HG03175 (cell line): ENCODE measurements around the gene ADAMTS7.
"Not testable (repeated sequence)": the region's sequence is repeated elsewhere in the genome, so short reads cannot be mapped to it uniquely, and the experiment has no call there.

ENCODE experiments used
- ATAC-seq: cut with Tn5 transposase; IDR thresholded peaks from one replicate; pipeline ENCODE4 v1.9.1; 2021; ENCODE audit warnings: mild to moderate bottlenecking, moderate library complexity; ENCODE audit not compliant: unreplicated experiment

ADAMTS7 gene, protein sequence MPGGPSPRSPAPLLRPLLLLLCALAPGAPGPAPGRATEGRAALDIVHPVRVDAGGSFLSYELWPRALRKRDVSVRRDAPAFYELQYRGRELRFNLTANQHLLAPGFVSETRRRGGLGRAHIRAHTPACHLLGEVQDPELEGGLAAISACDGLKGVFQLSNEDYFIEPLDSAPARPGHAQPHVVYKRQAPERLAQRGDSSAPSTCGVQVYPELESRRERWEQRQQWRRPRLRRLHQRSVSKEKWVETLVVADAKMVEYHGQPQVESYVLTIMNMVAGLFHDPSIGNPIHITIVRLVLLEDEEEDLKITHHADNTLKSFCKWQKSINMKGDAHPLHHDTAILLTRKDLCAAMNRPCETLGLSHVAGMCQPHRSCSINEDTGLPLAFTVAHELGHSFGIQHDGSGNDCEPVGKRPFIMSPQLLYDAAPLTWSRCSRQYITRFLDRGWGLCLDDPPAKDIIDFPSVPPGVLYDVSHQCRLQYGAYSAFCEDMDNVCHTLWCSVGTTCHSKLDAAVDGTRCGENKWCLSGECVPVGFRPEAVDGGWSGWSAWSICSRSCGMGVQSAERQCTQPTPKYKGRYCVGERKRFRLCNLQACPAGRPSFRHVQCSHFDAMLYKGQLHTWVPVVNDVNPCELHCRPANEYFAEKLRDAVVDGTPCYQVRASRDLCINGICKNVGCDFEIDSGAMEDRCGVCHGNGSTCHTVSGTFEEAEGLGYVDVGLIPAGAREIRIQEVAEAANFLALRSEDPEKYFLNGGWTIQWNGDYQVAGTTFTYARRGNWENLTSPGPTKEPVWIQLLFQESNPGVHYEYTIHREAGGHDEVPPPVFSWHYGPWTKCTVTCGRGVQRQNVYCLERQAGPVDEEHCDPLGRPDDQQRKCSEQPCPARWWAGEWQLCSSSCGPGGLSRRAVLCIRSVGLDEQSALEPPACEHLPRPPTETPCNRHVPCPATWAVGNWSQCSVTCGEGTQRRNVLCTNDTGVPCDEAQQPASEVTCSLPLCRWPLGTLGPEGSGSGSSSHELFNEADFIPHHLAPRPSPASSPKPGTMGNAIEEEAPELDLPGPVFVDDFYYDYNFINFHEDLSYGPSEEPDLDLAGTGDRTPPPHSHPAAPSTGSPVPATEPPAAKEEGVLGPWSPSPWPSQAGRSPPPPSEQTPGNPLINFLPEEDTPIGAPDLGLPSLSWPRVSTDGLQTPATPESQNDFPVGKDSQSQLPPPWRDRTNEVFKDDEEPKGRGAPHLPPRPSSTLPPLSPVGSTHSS (N-terminal part only)

DNA sequence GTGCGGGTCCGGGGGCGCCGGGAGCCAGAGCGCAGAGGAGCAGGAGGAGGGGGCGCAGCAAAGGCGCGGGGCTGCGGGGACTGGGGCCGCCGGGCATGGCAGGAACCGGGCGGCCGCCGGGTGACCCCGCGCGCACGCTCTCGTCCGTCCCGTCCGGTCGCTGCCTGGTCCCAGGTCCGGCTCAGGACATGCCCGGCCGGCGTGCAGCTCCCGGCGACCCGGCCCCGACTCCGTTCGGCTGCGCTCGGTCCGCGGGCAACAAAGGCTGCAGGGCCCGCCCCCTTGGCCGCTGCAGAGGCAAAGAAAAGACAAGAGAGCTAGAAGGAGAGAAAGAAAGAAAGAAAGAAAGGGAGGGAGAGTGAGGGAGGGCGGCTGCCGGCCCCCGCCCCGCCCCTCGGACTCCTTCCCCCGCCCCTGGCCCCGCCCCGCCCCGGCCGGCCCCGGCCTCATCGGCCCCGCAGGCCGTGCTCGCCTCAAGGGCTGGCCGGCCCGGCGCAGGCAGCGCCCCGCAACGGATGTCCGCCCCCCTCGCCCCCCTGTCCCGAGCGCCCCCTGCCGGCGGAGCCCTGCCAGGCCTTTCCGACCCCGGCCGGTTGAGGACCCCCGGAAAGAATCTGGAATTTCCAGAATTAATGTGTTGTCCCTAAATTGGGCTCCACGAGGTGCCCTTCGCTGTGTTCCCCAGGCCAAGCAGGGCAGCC, at the start of gene ADAMTS7:
Gene ADAMTS7 (minus strand): TSS at position 341 of the 701 bp plus-strand sequence. CDS start 244 bp downstream, at position 97.
- peak; percentile 67 for ATAC-seq

DNA sequence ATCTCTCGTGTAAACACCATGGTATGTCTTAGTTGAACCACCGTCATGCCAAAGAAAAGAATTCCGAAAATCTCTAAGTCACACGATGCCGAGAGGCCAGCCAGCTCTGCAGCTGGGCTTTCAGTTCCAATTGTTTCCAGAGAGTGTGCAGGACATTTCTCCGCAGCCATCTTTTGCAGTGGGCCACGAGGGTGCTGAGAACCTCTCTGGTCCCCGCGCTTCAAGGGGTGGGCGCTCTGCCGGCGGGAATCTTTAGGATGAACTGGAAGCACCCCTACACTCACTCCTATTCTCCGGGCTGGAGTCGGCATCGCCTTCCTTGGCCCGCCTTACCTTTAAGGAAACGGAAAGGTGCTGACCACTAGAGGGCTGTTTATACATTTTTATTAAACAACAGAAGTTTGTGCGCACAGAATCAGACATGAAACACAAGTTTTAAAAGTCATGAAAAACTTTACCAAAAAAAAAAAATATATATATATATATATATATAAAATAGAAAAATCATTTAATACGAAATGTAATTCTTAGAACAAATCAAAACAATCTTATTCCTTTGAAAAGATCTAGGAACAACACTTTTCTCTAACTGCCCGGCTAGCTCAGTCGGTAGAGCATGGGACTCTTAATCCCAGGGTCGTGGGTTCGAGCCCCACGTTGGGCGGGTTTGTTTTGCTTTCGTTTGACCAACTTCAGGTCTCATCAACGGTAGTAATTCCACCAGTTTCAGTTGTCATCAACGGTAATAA, 48.9 kb upstream of the ADAMTS7 start:
- peak; percentile 93 for ATAC-seq

DNA sequence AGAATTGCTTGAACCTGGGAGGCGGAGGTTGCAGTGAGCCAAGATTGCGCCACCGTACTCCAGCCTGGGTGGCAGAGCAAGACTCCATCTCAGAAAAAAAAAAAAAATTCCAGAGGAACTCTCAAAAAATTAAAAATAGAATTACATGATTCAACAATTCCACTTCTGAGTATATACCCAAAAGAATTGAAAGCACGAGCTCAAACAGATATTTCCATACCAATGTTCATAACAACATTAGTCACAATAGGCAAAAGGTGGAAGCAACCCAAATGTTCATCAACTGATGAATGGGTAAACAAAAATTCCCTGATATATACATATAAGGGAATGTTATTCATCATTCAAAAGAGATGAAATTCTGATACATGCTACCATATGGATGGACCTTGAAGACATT, 44.5 kb upstream of the ADAMTS7 start:
- ATAC-seq = no peak

DNA sequence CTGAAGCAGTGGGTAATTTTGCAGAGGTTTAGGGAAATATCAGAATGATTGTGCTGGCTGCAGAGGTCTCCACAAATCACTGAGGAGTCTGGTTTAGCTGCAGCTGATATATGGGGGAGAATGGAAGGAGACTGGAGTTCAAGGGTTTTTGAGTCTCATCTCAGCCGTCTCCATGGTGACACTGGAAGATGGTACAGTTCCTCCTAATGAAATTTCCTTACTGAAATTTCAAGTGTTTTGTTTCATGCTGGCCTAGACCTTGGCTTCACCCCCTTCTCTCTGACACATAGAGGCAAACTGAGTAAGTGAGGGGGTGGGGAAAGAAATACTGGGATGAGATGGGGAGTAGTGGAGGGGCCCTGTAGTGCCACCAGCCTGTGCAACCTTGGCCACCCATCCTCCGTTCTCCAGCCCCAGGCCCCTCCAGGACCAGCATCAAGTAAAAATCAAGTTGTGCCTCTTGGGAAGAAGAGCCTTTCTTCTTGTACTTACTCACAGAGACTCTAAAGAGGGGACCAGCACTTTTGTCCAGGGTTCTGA, 43.6 kb upstream of the ADAMTS7 start:
- no peak for ATAC-seq

DNA sequence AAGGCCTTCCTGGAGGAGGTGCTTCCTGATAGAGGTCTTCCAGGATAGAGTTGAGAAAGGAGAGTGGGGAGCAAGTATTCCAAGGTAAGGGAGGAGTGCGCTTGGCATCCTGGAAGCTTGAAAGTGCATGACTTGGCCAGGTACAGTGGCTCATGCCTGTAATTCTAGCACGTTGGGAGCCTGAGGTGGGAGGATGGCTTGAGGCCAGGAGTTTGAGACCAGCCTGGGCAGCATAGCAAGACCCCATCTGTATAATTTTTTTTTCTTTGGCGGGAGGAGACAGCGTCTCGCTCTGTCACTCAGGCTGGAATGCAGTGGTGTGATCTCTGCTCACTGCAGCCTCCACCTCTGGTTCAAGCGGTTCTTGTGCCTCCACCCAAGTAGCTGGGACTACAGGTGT, 42.2 kb upstream of the ADAMTS7 start:
- no peak for ATAC-seq

DNA sequence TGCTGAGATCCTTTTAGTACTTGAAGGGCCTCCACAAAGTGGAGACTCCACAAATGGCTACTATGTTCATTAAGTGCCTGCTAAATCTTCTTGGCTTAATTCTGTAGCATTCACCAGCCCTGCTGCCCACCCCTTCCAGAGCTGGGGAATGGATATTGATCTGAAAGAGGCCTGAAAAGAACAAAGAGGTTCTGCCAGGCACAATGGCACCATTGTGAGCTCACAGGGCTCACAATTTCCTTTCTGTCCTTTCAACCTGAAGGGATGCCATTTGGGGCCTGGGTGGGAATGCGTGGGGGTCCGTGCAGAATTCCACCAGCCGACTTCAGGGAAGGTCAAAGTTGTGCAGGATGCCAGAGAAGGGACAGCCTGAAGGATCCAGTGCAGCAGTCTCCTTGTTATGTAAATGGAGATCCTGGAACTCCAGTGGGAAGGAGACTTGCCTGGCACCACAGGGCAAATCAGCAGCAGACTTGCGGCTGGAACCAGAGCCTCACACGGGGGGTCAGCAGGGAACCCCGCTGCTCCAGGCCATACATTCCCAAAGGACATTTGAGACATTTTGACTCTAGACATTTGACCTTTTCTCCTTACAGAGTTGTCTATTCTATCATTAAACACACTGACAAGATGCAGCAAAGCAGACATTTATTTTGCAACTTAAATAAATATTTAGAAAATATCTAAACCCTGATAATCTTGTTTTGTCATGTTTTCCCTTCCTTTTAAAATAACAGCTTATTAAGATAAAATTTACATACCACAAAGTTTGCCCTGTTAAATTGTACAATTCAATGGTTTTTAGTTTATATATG, 39.9 kb upstream of the ADAMTS7 start:
- ATAC-seq = no peak

DNA sequence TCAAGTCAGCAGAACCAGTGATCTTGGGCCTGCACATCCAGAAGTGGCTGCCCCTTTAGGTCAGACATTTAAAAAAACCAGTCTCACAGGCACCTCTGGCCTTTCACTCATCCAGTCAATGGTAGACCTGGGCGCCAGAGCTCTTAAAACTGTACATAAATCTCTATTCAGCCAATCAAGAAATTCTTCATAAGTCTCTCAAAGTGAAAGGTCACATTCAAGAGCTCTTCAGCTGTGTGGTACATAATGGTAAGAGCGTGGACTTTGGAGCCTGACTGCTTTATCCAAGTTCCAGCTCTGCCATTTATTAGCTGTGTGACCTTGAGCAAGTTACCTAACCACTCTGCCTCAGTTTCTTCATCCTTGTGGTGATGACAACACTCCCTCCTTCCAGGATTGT, 39.1 kb upstream of the ADAMTS7 start:
- ATAC-seq = no peak

DNA sequence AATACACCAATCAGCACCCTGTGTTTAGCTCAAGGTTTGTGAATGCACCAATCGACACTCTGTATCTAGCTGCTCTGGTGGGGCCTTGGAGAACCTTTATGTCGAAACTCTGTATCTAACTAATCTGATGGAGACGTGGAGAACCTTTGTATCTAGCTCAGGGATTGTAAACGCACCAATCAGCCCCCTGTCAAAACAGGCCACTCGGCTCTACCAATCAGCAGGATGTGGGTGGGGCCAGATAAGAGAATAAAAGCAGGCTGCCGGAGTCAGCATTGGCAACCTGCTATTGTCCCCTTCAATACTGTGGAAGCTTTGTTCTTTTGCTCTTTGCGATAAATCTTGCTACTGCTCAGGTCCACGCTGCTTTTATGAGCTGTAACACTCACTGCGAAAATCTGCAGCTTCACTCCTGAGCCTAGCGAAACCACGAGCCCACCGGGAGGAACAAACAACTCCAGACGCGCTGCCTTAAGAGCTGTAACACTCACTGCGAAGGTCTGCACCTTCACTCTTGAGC, 36.2 kb upstream of the ADAMTS7 start:
- not testable (repeated sequence) for ATAC-seq

DNA sequence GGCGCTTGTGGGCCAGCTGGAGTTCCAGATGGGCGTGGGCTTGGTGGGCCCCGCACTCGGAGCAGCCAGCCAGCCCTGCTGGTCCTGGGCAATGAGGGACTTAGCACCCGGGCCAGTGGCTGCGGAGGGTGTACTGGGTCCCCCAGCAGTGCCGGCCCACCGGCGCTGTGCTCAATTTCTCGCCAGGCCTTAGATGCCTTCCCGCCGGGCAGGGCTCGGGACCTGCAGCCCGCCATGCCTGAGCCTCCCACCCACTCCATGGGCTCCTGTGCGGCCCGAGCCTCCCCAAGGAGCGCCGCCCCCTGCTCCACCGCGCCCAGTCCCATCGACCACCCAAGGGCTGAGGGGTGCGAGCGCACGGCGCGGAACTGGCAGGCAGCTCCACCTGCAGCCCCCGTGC, 35.6 kb upstream of the ADAMTS7 start:
- ATAC-seq = not testable (repeated sequence)

DNA sequence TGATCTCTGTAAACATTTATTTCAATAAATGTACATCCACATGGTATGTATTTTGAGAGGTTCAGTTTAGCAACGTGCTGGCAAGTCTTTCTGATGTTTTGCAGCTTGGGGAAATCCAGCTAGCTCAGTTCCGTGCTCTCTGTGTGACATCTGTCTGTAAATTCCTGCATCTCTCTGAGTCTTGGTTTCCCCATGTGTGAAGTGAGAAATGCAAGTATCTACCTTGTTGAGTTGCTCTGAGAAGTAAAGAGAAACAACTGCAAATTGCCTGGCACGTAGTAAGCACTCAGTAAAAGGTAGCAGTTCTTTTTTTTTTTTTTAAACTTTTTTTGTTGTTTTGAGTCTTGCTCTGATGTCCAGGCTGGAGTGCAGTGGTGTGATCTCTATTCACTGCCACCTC, 31.3 kb upstream of the ADAMTS7 start:
- no peak for ATAC-seq

DNA sequence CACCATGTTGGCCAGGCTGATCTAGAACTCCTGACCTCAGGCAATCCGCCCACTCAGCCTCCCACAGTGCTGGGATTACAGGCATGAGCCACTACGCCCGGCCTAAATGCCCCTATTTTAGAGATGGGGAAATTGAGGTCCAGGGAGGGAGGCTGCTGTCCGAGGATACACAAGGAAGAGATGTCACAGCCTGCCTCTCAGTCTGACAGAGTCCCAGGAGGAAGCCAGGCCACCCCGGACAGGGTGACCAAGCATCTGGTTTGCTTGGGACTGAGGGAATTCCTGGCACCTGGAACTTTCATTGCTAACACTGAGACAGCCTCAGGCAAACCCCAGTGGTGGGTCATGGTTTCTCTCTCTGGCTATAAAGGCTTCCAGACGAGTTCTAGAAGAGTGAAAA, 30.6 kb upstream of the ADAMTS7 start:
- ATAC-seq = no peak

DNA sequence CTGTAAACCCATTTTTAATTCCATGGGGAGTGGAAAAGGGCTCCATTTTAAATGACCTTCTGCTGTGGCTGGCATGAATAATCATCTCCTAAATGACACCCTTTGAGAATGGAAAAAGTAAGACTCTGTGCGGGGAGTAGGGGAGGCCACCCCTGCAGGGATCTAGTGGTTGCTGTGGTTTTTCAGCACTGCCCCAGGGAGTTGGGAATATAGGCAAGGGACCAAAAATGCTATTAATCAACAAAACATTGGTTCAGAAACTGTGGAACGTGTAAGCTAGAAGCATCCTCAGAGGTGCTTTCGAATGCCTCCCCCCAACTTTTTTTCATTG, 30.1 kb upstream of the ADAMTS7 start:
- no peak for ATAC-seq

DNA sequence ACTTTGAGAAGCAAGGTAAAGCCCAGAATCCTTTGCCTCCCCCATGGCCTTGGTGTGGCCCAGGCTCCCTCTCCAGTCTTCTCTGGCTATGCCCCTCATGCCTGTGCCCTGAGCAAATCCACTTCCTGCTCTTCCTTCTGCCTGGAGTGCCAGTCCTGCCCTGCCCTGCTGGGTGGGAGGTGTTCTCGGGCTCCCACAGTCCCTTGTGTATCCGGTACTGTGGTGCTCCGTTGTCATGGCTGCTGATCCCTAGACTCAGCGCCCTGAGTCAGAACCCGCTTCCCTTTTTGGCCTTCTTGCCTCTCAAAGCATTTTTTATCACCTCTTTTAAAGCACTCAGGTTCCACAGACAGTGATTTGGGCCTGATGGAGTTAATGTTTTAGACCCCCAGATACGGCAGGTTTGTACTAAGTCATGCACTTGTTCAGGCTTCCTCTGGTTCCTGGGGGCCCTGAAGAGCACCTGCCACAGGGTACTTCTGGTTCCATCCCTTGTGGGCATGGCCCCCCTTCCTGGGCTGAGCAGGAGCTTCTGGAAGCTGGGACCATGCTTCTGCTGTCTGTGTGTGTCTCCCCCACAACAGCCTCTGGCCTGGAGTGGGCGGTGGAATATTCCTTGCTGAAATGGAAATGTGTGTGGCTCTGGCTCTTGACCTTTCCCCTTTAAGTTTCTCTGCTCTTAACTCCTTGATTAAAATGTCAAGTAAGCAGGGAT, 29.6 kb upstream of the ADAMTS7 start:
- no peak for ATAC-seq

DNA sequence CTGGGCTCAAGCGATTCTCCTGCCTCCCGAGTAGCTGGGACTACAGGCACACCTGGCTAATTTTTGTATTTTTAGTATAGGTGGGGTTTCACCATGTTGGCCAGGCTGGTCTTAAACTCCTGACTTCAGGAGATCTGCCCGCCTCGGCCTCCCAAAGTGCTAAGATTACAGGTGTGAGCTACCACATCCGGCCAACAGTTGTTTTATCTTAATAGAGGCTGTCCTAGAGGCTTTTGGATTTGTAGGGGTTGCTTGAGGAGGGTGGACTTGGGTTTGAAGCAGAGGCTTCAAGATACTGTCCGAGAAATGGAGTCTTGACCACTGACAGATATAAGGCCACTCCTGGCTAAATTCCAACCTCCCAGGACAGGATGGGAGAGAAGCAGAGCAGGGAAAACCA, 27.9 kb upstream of the ADAMTS7 start:
- ATAC-seq = not testable (repeated sequence)

DNA sequence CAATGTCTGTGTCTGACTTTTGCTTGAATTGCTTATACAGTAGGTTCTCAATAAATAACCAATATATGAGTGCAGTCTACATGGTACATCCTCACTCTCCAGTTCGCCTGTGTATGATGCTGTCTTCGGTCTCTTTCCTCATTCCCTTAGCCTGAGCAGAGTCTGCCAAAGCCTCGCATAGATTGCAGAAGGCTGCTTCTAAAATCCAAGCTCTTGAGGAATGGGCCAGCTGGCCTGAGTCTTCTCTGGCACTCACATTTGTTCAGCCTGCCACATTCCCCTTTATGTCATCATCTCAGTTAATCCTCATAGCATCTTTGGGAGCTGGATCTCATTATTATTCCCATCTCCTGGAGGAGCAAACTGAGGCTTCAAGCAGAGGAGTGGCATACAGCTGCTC, 27.2 kb upstream of the ADAMTS7 start:
- ATAC-seq = no peak

DNA sequence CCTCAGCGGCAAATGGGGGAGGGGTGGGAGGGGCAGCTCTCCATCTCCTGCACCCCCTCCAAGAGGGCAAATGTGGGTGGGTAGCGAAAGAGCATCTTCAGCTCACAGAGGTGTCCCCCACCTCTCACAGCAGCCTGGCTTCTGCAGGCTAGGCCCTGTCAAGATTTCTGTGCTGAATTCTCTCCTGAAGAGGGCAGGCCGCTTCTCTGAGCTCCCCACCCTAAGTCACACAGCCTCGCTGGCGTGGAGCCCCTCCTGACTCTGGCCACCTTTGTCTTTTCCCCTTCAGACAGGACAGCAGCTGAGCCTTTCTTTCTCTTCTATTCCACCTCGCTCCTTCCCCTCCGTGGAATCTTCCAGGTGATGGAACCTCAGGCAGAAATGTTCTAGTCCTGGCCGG, 26.3 kb upstream of the ADAMTS7 start:
- ATAC-seq = no peak

DNA sequence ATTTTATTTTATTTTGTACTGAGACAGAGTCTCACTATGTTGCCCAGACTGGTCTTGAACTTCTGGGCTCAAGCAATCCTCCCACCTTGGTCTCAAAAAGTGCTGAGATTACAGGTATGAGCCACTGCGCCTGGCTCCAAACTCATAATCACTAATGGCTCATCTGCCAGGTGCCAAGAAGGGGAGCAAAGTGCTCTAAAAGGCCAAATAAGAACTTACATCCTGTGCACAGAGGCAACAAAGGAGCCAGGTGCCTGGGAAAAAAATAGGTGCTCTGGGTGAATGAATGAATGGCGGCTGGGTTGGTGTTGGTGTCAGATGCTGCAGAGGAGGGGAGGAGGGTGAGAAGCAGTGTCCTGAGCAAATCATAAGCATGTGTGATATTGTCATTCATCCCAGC, 25.9 kb upstream of the ADAMTS7 start:
- no peak for ATAC-seq

DNA sequence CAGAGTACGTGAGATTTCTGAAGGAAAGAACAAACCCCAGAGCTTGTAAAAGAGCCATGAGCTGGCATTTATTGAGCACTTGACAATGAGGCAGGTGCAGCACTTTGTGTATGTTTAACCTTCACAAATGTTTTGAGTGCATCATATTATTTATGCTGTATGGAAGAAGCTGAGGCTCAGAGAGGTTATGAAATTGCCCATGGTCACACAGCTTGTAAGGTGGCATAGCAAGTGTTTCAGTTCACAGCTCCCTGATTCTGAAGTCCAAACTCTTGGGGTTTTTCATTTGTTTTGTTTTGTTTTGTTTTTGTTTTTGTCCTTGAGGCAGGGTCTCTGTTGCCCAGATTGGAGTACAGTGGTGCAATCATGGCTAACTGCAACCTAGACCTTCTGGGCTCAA, 25.1 kb upstream of the ADAMTS7 start:
- no peak for ATAC-seq
